Myocyte (in vitro differentiated cells): Measurements from ENCODE around the gene GPX8. TPM values are rescaled to one million over a fixed set of nuclear protein-coding genes. Genes with fewer than 3 reads are reported as not detected.

ENCODE experiments used
- DNase-seq: peaks from one replicate; pipeline ENCODE4 v3.0.0-alpha.2; 2012; ENCODE audit warnings: low read depth
- microRNA counts: library from miRNA; unstranded; fragments of <30 nt; microRNA quantifications from one replicate; lab custom pipeline; 2016
- microRNA-seq: library from miRNA; unstranded; fragments of <30 nt; microRNA quantifications from one replicate; pipeline ENCODE4, GENCODE V29; 2016
- total RNA-seq: library from RNA; depleted of rRNA; stranded (reverse); fragments of >200 nt; gene quantifications from 2 replicates; pipeline ENCODE4 v1.2.3, GENCODE V29; 2014

Gene GPX8
- total RNA-seq, 1 donor from 2014 or later: 83.7 TPM

- peak; percentile 91 for DNase-seq
Measured at GRCh38 chr5:55172051-55172899, 12.3 kb downstream of the GPX8 start.

GRCh38 chr5:55172937-55173686, 13.1 kb downstream of the GPX8 start, which contains the start of gene CDC20B:
Gene CDC20B (minus strand): TSS chr5:55173177. CDS start chr5:55173000, 177 bp downstream.
- DNase-seq: peak; percentile 76

GRCh38 chr5:55173687-55174230, 13.8 kb downstream of the GPX8 start:
- no peak for DNase-seq

- no peak for DNase-seq
Measured at GRCh38 chr5:55175781-55176175, 15.8 kb downstream of the GPX8 start.

- peak; percentile 55 for DNase-seq
Measured at GRCh38 chr5:55176176-55176818, 16.3 kb downstream of the GPX8 start.

GRCh38 chr5:55177078-55177477, 17.1 kb downstream of the GPX8 start:
- no peak for DNase-seq

- no peak for DNase-seq
Measured at GRCh38 chr5:55180016-55180415, 20.0 kb downstream of the GPX8 start.

GRCh38 chr5:55187370-55187769, 27.4 kb downstream of the GPX8 start:
- peak; percentile 13 for DNase-seq

GRCh38 chr5:55188656-55189540, 28.9 kb downstream of the GPX8 start:
- no peak for DNase-seq

- DNase-seq: no peak
Measured at GRCh38 chr5:55191165-55191564, 31.2 kb downstream of the GPX8 start.

- DNase-seq: no peak
Measured at GRCh38 chr5:55205001-55205400, 45.0 kb downstream of the GPX8 start.

- DNase-seq: no peak
Measured at GRCh38 chr5:55211184-55211874, 51.4 kb downstream of the GPX8 start.

MicroRNA genes within 50 kb of the gene (microRNA counts, 767-probe panel; counts per million panel counts)
- microRNA hsa-miR-449a (lab: Ali Mortazavi, UCI) (not detected), microRNA hsa-miR-449b-5p (lab: Ali Mortazavi, UCI) (not detected), microRNA hsa-miR-449c-5p (lab: Ali Mortazavi, UCI) (not detected)

Small RNA genes within 50 kb of the gene (microRNA-seq; reads per million reads assigned to microRNA genes)
- gene MIR449A (4.7 reads per million, percentile 21 among the genes with 10 or more reads in this experiment), gene MIR449B (not detected), gene MIR449C (not detected)

Other genes starting within 250 kb of the GPX8 start
- gene ESM1, start 174.6 kb upstream of the GPX8 start, total RNA-seq: not detected in 2 replicates
- not detected in 2 replicates for gene GZMK, start 135.9 kb upstream of the GPX8 start, total RNA-seq
- not detected in 2 replicates for gene GZMA, start 57.5 kb upstream of the GPX8 start, total RNA-seq
- not detected in 2 replicates for gene CDC20B, start 13.0 kb downstream of the GPX8 start, total RNA-seq
- not detected in 2 replicates for gene MCIDAS, start 67.1 kb downstream of the GPX8 start, total RNA-seq
- 2.3 and 2.6 TPM in 2 replicates for gene CCNO, start 73.4 kb downstream of the GPX8 start, total RNA-seq
- gene DHX29, start 147.5 kb downstream of the GPX8 start, total RNA-seq: 33.4 and 44.3 TPM in 2 replicates
- gene MTREX, start 147.8 kb downstream of the GPX8 start, total RNA-seq: 87.7 and 97.1 TPM in 2 replicates